T follicular helper cell (primary cell): ENCODE results near the gene HAUS2.

Source experiments
- DNase-seq: peaks from one replicate; pipeline ENCODE4 v3.0.0-alpha.2; 2020; ENCODE audit warnings: low read depth

Gene HAUS2

GRCh38 chr15:42608752-42609488 lies 60.3 kb downstream of the HAUS2 start:
- no peak for DNase-seq

- no peak for DNase-seq
Measured at GRCh38 chr15:42611532-42611931, 62.9 kb downstream of the HAUS2 start.

GRCh38 chr15:42612367-42612912 lies 63.8 kb downstream of the HAUS2 start:
- DNase-seq: no peak

GRCh38 chr15:42616107-42616506 lies 67.5 kb downstream of the HAUS2 start:
- no peak for DNase-seq
